ENCODE data around the gene VTI1A. TPM values are rescaled to one million over a fixed set of nuclear protein-coding genes. Genes with fewer than 3 reads are reported as not detected.

VTI1A gene
- total and polyA plus RNA-seq, 2 of the 13 experiments (the other 11 are each of a cell fraction or from before 2014, with no cell fraction given) = 11.7 to 32.7 TPM

GRCh38 chr10:112831859-112832258 is 384.8 kb downstream of the VTI1A start (continued):
- TF ChIP-seq ZNF552 (CRISPR knock-in tag; IDR thresholded peaks at IDR 0.05; ENCODE audit: borderline replicate concordance) = no peak

- TF ChIP-seq MAFF (IDR thresholded peaks at IDR 0.05; ENCODE audit: low read depth, low read length) = no peak
- TF ChIP-seq MAFK (conservative IDR thresholded peaks at IDR 0.05 in 1 of 2, IDR thresholded peaks at IDR 0.05 in 1 of 2; ENCODE audit: low read length in 2 of 2) = 0 out of 4 replicates have a peak, but pooled peaks of 1 of the 2 experiments have one; percentile 9
- peak; percentile 75 for TF ChIP-seq FOSL2 (CRISPR knock-in tag; IDR thresholded peaks at IDR 0.05)
- DNase-seq (ENCODE audit: low spot score) (no peak), FAIRE-seq (no peak), ATAC-seq (peak; percentile 13; the same call in 2 of the 3 replicates)
- H3K79me2 ChIP-seq (ENCODE audit: insufficient read depth, low read length) = no peaks in the 10 kb centered on the region
- POLR2A ChIA-PET = no interaction called here
- no peak overlapping the region for H3K27ac ChIP-seq (ENCODE audit: extremely low read length, insufficient read depth, low read length)
- H3K9me3 ChIP-seq (ENCODE audit: low read length) = no peaks in the 10 kb centered on the region
- no peaks in the 10 kb centered on the region for H4K20me1 ChIP-seq (ENCODE audit: insufficient read depth, low read length)
- no peaks in the 10 kb centered on the region for H3K36me3 ChIP-seq (replicated peaks in 1 of 2; ENCODE audit: control insufficient read depth in 1 of 2, insufficient read depth in 2 of 2, low read length in 2 of 2)
- intact Hi-C loops (cut with micrococcal nuclease; ENCODE audit: unreplicated experiment) (no loop called here), in situ Hi-C loops (cut with HindIII; ENCODE audit: extremely low pct_ligation_motif_present, low pct_unique_long_range_greater_than_20kb) (no loop called here)
- no peak overlapping the region for H3K9ac ChIP-seq (ENCODE audit: insufficient read depth, low read depth, low read length)
- H3K27me3 ChIP-seq (ENCODE audit: control insufficient read depth in 1 of 2, insufficient read depth in 2 of 2, low read length in 2 of 2) = no peaks in the 10 kb centered on the region
- H3K4me1 ChIP-seq (ENCODE audit: insufficient read depth, low read length) = peaks cover 27% of the 10 kb centered on the region
- no peak overlapping the region for H2AFZ ChIP-seq (ENCODE audit: low read length)
- no peak overlapping the region for H3K4me3 ChIP-seq (replicated peaks in 1 of 3; ENCODE audit: insufficient read depth in 1 of 3, low read depth in 2 of 3, low read length in 3 of 3)
- no TSS peak for BruUV-seq (replicated peaks)
- WGBS (ENCODE audit: low lambda C conversion rate) = 80% methylated on average over 7 of the region's 7 CpGs
- CTCF ChIA-PET (ENCODE audit: low intra/inter-chr PET ratio, low total read pairs) = no interaction called here
- H3K4me2 ChIP-seq (ENCODE audit: low read depth, low read length) = no peak overlapping the region
These were observed 385.4 kb downstream of the VTI1A start for GRCh38 chr10:112832361-112832878.

- no peaks in the 10 kb centered on the region for H3K79me2 ChIP-seq (ENCODE audit: insufficient read depth, low read length)
- peaks cover 27% of the 10 kb centered on the region for H3K4me1 ChIP-seq (ENCODE audit: insufficient read depth, low read length)
- no peak for FAIRE-seq
- DNase-seq (ENCODE audit: low spot score) = no peak
- ChIA-PET POLR2A (no interaction called here), CTCF (ENCODE audit: low intra/inter-chr PET ratio, low total read pairs) (no interaction called here)
- no peak for ATAC-seq
- WGBS (ENCODE audit: low lambda C conversion rate) = 82% methylated on average over 2 of the region's 2 CpGs
- H3K27ac ChIP-seq (ENCODE audit: extremely low read length, insufficient read depth, low read length) = no peak overlapping the region
- in situ Hi-C loops (cut with HindIII; ENCODE audit: extremely low pct_ligation_motif_present, low pct_unique_long_range_greater_than_20kb) (no loop called here), intact Hi-C loops (cut with micrococcal nuclease; ENCODE audit: unreplicated experiment) (no loop called here)
- BruUV-seq (replicated peaks) = no TSS peak
- H3K9me3 ChIP-seq (ENCODE audit: low read length) = no peaks in the 10 kb centered on the region
- no peaks in the 10 kb centered on the region for H4K20me1 ChIP-seq (ENCODE audit: insufficient read depth, low read length)
- H3K4me2 ChIP-seq (ENCODE audit: low read depth, low read length) = no peak overlapping the region
- no peaks in the 10 kb centered on the region for H3K36me3 ChIP-seq (replicated peaks in 1 of 2; ENCODE audit: control insufficient read depth in 1 of 2, insufficient read depth in 2 of 2, low read length in 2 of 2)
- no peak overlapping the region for H3K4me3 ChIP-seq (replicated peaks in 1 of 3; ENCODE audit: insufficient read depth in 1 of 3, low read depth in 2 of 3, low read length in 3 of 3)
- TF ChIP-seq ZNF614 (CRISPR knock-in tag; IDR thresholded peaks at IDR 0.05; ENCODE audit: borderline replicate concordance) = no peak
- TF ChIP-seq ZNF12 (CRISPR knock-in tag; IDR thresholded peaks at IDR 0.05) = peak; percentile 75; the same call in 1 of the 2 replicates
- no peak overlapping the region for H3K9ac ChIP-seq (ENCODE audit: insufficient read depth, low read depth, low read length)
- no peak overlapping the region for H2AFZ ChIP-seq (ENCODE audit: low read length)
- H3K27me3 ChIP-seq (ENCODE audit: control insufficient read depth in 1 of 2, insufficient read depth in 2 of 2, low read length in 2 of 2) = no peaks in the 10 kb centered on the region
These were observed 385.9 kb downstream of the VTI1A start for GRCh38 chr10:112832959-112833358.

Measured in HepG2 (cell line).